HG03135 (cell line): Measurements from ENCODE around the gene UCHL1.

Experiments used
- ATAC-seq: cut with Tn5 transposase; IDR thresholded peaks from one replicate; pipeline ENCODE4 v1.9.1; 2021; ENCODE audit warnings: mild to moderate bottlenecking, moderate library complexity; ENCODE audit not compliant: unreplicated experiment

Gene UCHL1

GRCh38 chr4:41256740-41257256 is at the start of gene UCHL1:
Gene UCHL1, plus strand, starts transcription at chr4:41256928. Its CDS starts 49 bp downstream, at chr4:41256977.
- peak; percentile 43 for ATAC-seq

GRCh38 chr4:41207291-41207831 is 49.4 kb upstream of the UCHL1 start:
- no peak for ATAC-seq

- no peak for ATAC-seq
These were observed 47.5 kb upstream of the UCHL1 start for GRCh38 chr4:41209187-41209586.

GRCh38 chr4:41209901-41210300 is 46.8 kb upstream of the UCHL1 start:
- no peak for ATAC-seq

GRCh38 chr4:41211951-41212615 is 44.6 kb upstream of the UCHL1 start:
- ATAC-seq = no peak

GRCh38 chr4:41212616-41213203 is 44.0 kb upstream of the UCHL1 start:
- no peak for ATAC-seq

GRCh38 chr4:41213625-41214135 is 43.0 kb upstream of the UCHL1 start:
- peak; percentile 1 for ATAC-seq

GRCh38 chr4:41214136-41214824 is 42.4 kb upstream of the UCHL1 start, which contains the start of gene APBB2:
Gene APBB2, minus strand, starts transcription at chr4:41214542. Its CDS starts 181,288 bp downstream, at chr4:41033254.
- ATAC-seq = peak; percentile 64

GRCh38 chr4:41214825-41215146 is 41.9 kb upstream of the UCHL1 start:
- ATAC-seq = no peak

GRCh38 chr4:41215155-41215554 is 41.6 kb upstream of the UCHL1 start:
- no peak for ATAC-seq

- no peak for ATAC-seq
These were observed 40.8 kb upstream of the UCHL1 start for GRCh38 chr4:41215969-41216293.

GRCh38 chr4:41216294-41217019 is 40.3 kb upstream of the UCHL1 start:
- peak; percentile 50 for ATAC-seq

GRCh38 chr4:41217020-41217333 is 39.8 kb upstream of the UCHL1 start:
- ATAC-seq = no peak

- no peak for ATAC-seq
These were observed 39.4 kb upstream of the UCHL1 start for GRCh38 chr4:41217374-41217773.

- no peak for ATAC-seq
These were observed 38.0 kb upstream of the UCHL1 start for GRCh38 chr4:41218703-41219102.

- no peak for ATAC-seq
These were observed 37.2 kb upstream of the UCHL1 start for GRCh38 chr4:41219421-41219950.

GRCh38 chr4:41221850-41222645 is 34.7 kb upstream of the UCHL1 start:
- ATAC-seq = no peak

GRCh38 chr4:41227902-41228301 is 28.8 kb upstream of the UCHL1 start:
- ATAC-seq = no peak

GRCh38 chr4:41232406-41232805 is 24.3 kb upstream of the UCHL1 start:
- no peak for ATAC-seq

GRCh38 chr4:41232856-41233255 is 23.9 kb upstream of the UCHL1 start:
- ATAC-seq = no peak
